A673 (cell line): Measurements from ENCODE around the gene HDHD2. TPM values are rescaled to one million over a fixed set of nuclear protein-coding genes. Genes with fewer than 3 reads are reported as not detected.

Experiments used
- BruUV-seq: library from RNA; stranded (reverse); fragments of 400-500 nt; replicated peaks from 2 replicates; lab custom pipeline; 2021; lab: Mats Ljungman, UMichigan
- CTCF ChIA-PET: fragments of 300-600 bp; sonication (Branson Sonifier 250); formaldehyde crosslinking; loops from one replicate; lab custom pipeline; 2022; ENCODE audit warnings: antibody characterized with exemption; lab: Charles Lee
- POLR2A ChIA-PET: fragments of 300-600 bp; sonication (Branson Sonifier 250); formaldehyde crosslinking; loops from one replicate; lab custom pipeline; 2022; ENCODE audit warnings: antibody characterized with exemption; ENCODE audit not compliant: low non-redundant PET; lab: Charles Lee
- DNase-seq: peaks from one replicate; pipeline ENCODE4 v3.0.0-alpha.2; 2015; ENCODE audit warnings: low spot score
- H3K27ac ChIP-seq: fragments of 200-600 bp; sonication (generic); 2 replicates; pipeline ENCODE4 v1.5.1; 2016; ENCODE audit warnings: mixed run types, low read depth, mild to moderate bottlenecking, mixed read lengths, antibody characterized with exemption, low read length; ENCODE audit not compliant: poor library complexity, severe bottlenecking
- H3K27me3 ChIP-seq: fragments of 200-600 bp; sonication (generic); replicated peaks from 2 replicates; pipeline ENCODE4 v1.6.1; 2017; ENCODE audit warnings: mixed run types, low read depth, mild to moderate bottlenecking, mixed read lengths, antibody characterized with exemption, low read length; ENCODE audit not compliant: insufficient read depth, poor library complexity
- H3K36me3 ChIP-seq: fragments of 200-600 bp; sonication (generic); 2 replicates; pipeline ENCODE4 v1.6.1; 2016; ENCODE audit warnings: mixed run types, mild to moderate bottlenecking, mixed read lengths, antibody characterized with exemption, low read length; ENCODE audit not compliant: insufficient read depth, poor library complexity, severe bottlenecking
- H3K4me1 ChIP-seq: fragments of 200-600 bp; sonication (generic); 2 replicates; pipeline ENCODE4 v1.6.1; 2017; ENCODE audit warnings: mixed run types, mild to moderate bottlenecking, mixed read lengths, antibody characterized with exemption, low read length; ENCODE audit not compliant: insufficient read depth, poor library complexity, severe bottlenecking
- H3K4me3 ChIP-seq: fragments of 200-600 bp; sonication (generic); 2 replicates; pipeline ENCODE4 v1.5.1; 2016; ENCODE audit warnings: low read depth, mixed run types, mild to moderate bottlenecking, mixed read lengths, low read length; ENCODE audit not compliant: poor library complexity, severe bottlenecking
- H3K9me3 ChIP-seq: fragments of 200-600 bp; sonication (generic); 2 replicates; pipeline ENCODE4 v1.6.1; 2016; ENCODE audit warnings: mixed run types, low read depth, mild to moderate bottlenecking, mixed read lengths, antibody characterized with exemption, low read length; ENCODE audit not compliant: poor library complexity, severe bottlenecking
- CTCF ChIP-seq: fragments of 300-800, 200-600 bp; sonication (generic); conservative IDR thresholded peaks from 2 replicates; pipeline ENCODE4 v1.5.1; 2017; ENCODE audit warnings: low read depth, mild to moderate bottlenecking, antibody characterized with exemption, low read length, moderate library complexity, mixed read lengths
- EZH2 ChIP-seq: fragments of 200-600 bp; sonication (generic); IDR thresholded peaks from 2 replicates; pipeline ENCODE4 v1.6.1; 2017; ENCODE audit warnings: borderline replicate concordance, low read depth, mild to moderate bottlenecking, mixed read lengths, antibody characterized with exemption, low read length; ENCODE audit not compliant: poor library complexity, severe bottlenecking
- intact Hi-C: fragments of 100-400 bp; cut with micrococcal nuclease; formaldehyde crosslinking; loops from one replicate; pipeline ENCODE4 v1.10.0; 2022; ENCODE audit not compliant: unreplicated experiment
- total RNA-seq: library from RNA; stranded (reverse); gene quantifications from 2 replicates; pipeline ENCODE4 v1.2.3, GENCODE V29; 2021

HDHD2 gene
- total RNA-seq, 1 experiment from 2014 or later = 49.9 TPM

- Histone ChIP-seq H3K4me3 (no peak overlapping the region), H3K27me3 (no peaks in the 10 kb centered on the region), H3K4me1 (no peaks in the 10 kb centered on the region), H3K27ac (no peak overlapping the region), H3K9me3 (no peaks in the 10 kb centered on the region), H3K36me3 (no peaks in the 10 kb centered on the region)
- TF ChIP-seq CTCF (peak; percentile 76), EZH2 (no peak)
- ChIA-PET CTCF (no interaction called here), POLR2A (no interaction called here)
- peak; percentile 61 for DNase-seq
- intact Hi-C loops = loop anchor here (2.0 to 5.0 kb wide), 3 partner anchors 104 to 647 kb away; no protein-coding TSS in a partner anchor
- no TSS peak for BruUV-seq
These were observed 50.0 kb downstream of the HDHD2 start for GRCh38 chr18:47100212-47100831.

- TF ChIP-seq CTCF (no peak), EZH2 (no peak)
- CTCF ChIA-PET = no interaction called here
- H3K4me1 ChIP-seq = no peaks in the 10 kb centered on the region
- POLR2A ChIA-PET = no interaction called here
- no peaks in the 10 kb centered on the region for H3K9me3 ChIP-seq
- H3K27me3 ChIP-seq = no peaks in the 10 kb centered on the region
- no peaks in the 10 kb centered on the region for H3K36me3 ChIP-seq
- DNase-seq = no peak
- no peak overlapping the region for H3K27ac ChIP-seq
- intact Hi-C loops = no loop called here
- no peak overlapping the region for H3K4me3 ChIP-seq
- BruUV-seq = no TSS peak
These were observed 54.5 kb downstream of the HDHD2 start for GRCh38 chr18:47095810-47096209.

GRCh38 chr18:47087676-47088075 is 62.6 kb downstream of the HDHD2 start:
- ChIA-PET POLR2A (no interaction called here), CTCF (no interaction called here)
- Histone ChIP-seq H3K9me3 (no peaks in the 10 kb centered on the region), H3K27ac (no peak overlapping the region), H3K36me3 (no peaks in the 10 kb centered on the region), H3K4me1 (no peaks in the 10 kb centered on the region), H3K27me3 (no peaks in the 10 kb centered on the region), H3K4me3 (no peak overlapping the region)
- BruUV-seq = no TSS peak
- no peak for DNase-seq
- no peak for TF ChIP-seq CTCF
- TF ChIP-seq EZH2 = no peak
- intact Hi-C loops = no loop called here
